Loucy (cell line): ENCODE results near the gene ADRA2A.

Experiments
- CTCF ChIP-seq: fragments of 200-600 bp; sonication (generic); conservative IDR thresholded peaks from 2 replicates; pipeline ENCODE4 v1.5.1; 2014; ENCODE audit warnings: mild to moderate bottlenecking, antibody characterized with exemption, low read length
- EZH2phosphoT487 ChIP-seq: fragments of 200-600 bp; IDR thresholded peaks from 2 replicates; pipeline ENCODE4 v1.6.1; 2018; ENCODE audit warnings: antibody characterized with exemption, mild to moderate bottlenecking, moderate library complexity, borderline replicate concordance

- TF ChIP-seq CTCF = no peak
- TF ChIP-seq EZH2phosphoT487 = no peak
Observed at GRCh38 chr10:111089293-111089692, 12.5 kb downstream of the ADRA2A start.
